ENCODE data around the gene RPL3. TPM values are rescaled to one million over a fixed set of nuclear protein-coding genes. Genes with fewer than 3 reads are reported as not detected.
"Not testable (repeated sequence)": the region's sequence is repeated elsewhere in the genome, so short reads cannot be mapped to it uniquely, and the experiment has no call there.

Gene RPL3
- total RNA-seq, 1 donor from 2014 or later = 1,479 TPM

- Histone ChIP-seq H3K4me1 (no peaks in the 10 kb centered on the region), H3K36me3 (no peaks in the 10 kb centered on the region), H3K27me3 (no peaks in the 10 kb centered on the region), H3K9me3 (no peaks in the 10 kb centered on the region), H3K27ac (no peak overlapping the region), H3K4me3 (no peak overlapping the region)
- DNase-seq (ENCODE audit: low spot score in 2 of 2) = peak in 1 of 2 donors; percentile 72
- peak; percentile 34 to 67 (median 41) for TF ChIP-seq CTCF (IDR thresholded peaks at IDR 0.05)
- intact Hi-C loops (cut with DNase I) = no loop called here
Measured at GRCh38 chr22:39343259-39344045, 24.0 kb upstream of the RPL3 start.

GRCh38 chr22:39341179-39341578 is 21.8 kb upstream of the RPL3 start:
- intact Hi-C loops (cut with DNase I) = no loop called here
- Histone ChIP-seq H3K27ac (no peak overlapping the region), H3K27me3 (no peaks in the 10 kb centered on the region), H3K4me1 (no peaks in the 10 kb centered on the region), H3K9me3 (no peaks in the 10 kb centered on the region), H3K4me3 (no peak overlapping the region), H3K36me3 (no peaks in the 10 kb centered on the region)
- no peak for TF ChIP-seq CTCF (IDR thresholded peaks at IDR 0.05)
- no peak for DNase-seq (ENCODE audit: low spot score in 2 of 2)

- intact Hi-C loops (cut with DNase I); H3K27ac ChIP-seq; DNase-seq (ENCODE audit: low spot score in 2 of 2); H3K4me3 ChIP-seq; H3K4me1 ChIP-seq; H3K27me3 ChIP-seq; H3K36me3 ChIP-seq; H3K9me3 ChIP-seq: not testable (repeated sequence)
Measured at GRCh38 chr22:39339775-39340174, 20.4 kb upstream of the RPL3 start.

- Histone ChIP-seq H3K36me3 (no peaks in the 10 kb centered on the region), H3K9me3 (no peaks in the 10 kb centered on the region), H3K4me3 (no peak overlapping the region), H3K27me3 (no peaks in the 10 kb centered on the region), H3K4me1 (no peaks in the 10 kb centered on the region), H3K27ac (no peak overlapping the region)
- DNase-seq (ENCODE audit: low spot score in 2 of 2) = no peak
- TF ChIP-seq CTCF (IDR thresholded peaks at IDR 0.05) = no peak
- intact Hi-C loops (cut with DNase I) = no loop called here
Measured at GRCh38 chr22:39336411-39336810, 17.0 kb upstream of the RPL3 start.

- no peaks in the 10 kb centered on the region for H3K36me3 ChIP-seq
- no peaks in the 10 kb centered on the region for H3K9me3 ChIP-seq
- no peaks in the 10 kb centered on the region for H3K4me1 ChIP-seq
- no peak for DNase-seq (ENCODE audit: low spot score in 2 of 2)
- no peak overlapping the region for H3K4me3 ChIP-seq
- intact Hi-C loops (cut with DNase I) = no loop called here
- H3K27me3 ChIP-seq = no peaks in the 10 kb centered on the region
- no peak for TF ChIP-seq CTCF (IDR thresholded peaks at IDR 0.05)
- no peak overlapping the region for H3K27ac ChIP-seq
Measured at GRCh38 chr22:39332441-39333064, 13.1 kb upstream of the RPL3 start.

GRCh38 chr22:39330553-39330952 is 11.1 kb upstream of the RPL3 start:
- H3K27me3 ChIP-seq; H3K27ac ChIP-seq; DNase-seq (ENCODE audit: low spot score in 2 of 2); H3K4me3 ChIP-seq; H3K9me3 ChIP-seq; H3K4me1 ChIP-seq; intact Hi-C loops (cut with DNase I); H3K36me3 ChIP-seq: not testable (repeated sequence)

All from ascending aorta (tissue), 2 donors.